H1 (cell line): ENCODE data around the gene PDE1A. TPM values are rescaled to one million over a fixed set of nuclear protein-coding genes. Genes with fewer than 3 reads are reported as not detected.

Source experiments
- CTCF ChIA-PET: fragments of 300-600 bp; sonication (Branson Sonifier 250); formaldehyde crosslinking; loops from one replicate; lab custom pipeline; 2021; ENCODE audit not compliant: partially characterized antibody; lab: Charles Lee
- POLR2A ChIA-PET: fragments of 300-600 bp; sonication (Branson Sonifier 250); formaldehyde crosslinking; loops from one replicate; lab custom pipeline; 2021; ENCODE audit warnings: inconsistent platforms; ENCODE audit not compliant: partially characterized antibody; lab: Charles Lee
- DNase-seq, 2 experiments: peaks; one replicate each; pipeline versions ENCODE4 v3.0.0 to v3.0.0-alpha.2; 2010 to 2022; ENCODE audit warnings: low spot score in 2 of 2, low read depth in 1 of 2, mixed read lengths in 1 of 2
- FAIRE-seq: peaks from 2 replicates; lab custom pipeline; 2011; peaks lifted over from hg19 to GRCh38; lab: Jason Lieb, UNC
- H2AFZ ChIP-seq: 2 replicates; pipeline ENCODE4 v1.8.1; 2012; ENCODE audit warnings: low read length, inconsistent platforms
- H2AK5ac ChIP-seq: 2 replicates; pipeline ENCODE4 v1.6.1; 2013; ENCODE audit warnings: low read depth, low read length
- H2BK120ac ChIP-seq: replicated peaks from 2 replicates; pipeline ENCODE3; 2013; ENCODE audit warnings: low read depth, low read length, inconsistent platforms
- H2BK12ac ChIP-seq: 2 replicates; pipeline ENCODE4 v1.6.1; 2013; ENCODE audit warnings: low read depth, low read length
- H2BK15ac ChIP-seq: 2 replicates; pipeline ENCODE4 v1.6.1; 2013; ENCODE audit warnings: low read length
- H2BK20ac ChIP-seq: 2 replicates; pipeline ENCODE4 v1.6.1; 2013; ENCODE audit warnings: low read length
- H2BK5ac ChIP-seq: 2 replicates; pipeline ENCODE4 v1.6.1; 2013; ENCODE audit warnings: low read depth, low read length
- H3K14ac ChIP-seq: 2 replicates; pipeline ENCODE4 v1.6.1; 2013; ENCODE audit warnings: inconsistent platforms; ENCODE audit not compliant: insufficient read length
- H3K18ac ChIP-seq: 2 replicates; pipeline ENCODE4 v1.6.1; 2013; ENCODE audit warnings: low read length; ENCODE audit errors: extremely low read depth
- H3K23ac ChIP-seq: 2 replicates; pipeline ENCODE4 v1.6.1; 2013; ENCODE audit warnings: inconsistent platforms; ENCODE audit not compliant: insufficient read length
- H3K23me2 ChIP-seq: 2 replicates; pipeline ENCODE4 v1.6.1; 2013; ENCODE audit warnings: low read depth, low read length
- H3K27ac ChIP-seq: 2 replicates; pipeline ENCODE4 v1.6.1; 2011; ENCODE audit warnings: low read depth, low read length, inconsistent platforms
- H3K27me3 ChIP-seq, 4 experiments: replicated peaks in 1 of 4; 1 replicate in 1 of 4; 2 replicates in 3 of 4; pipeline versions ENCODE4 v1.6.1 to v1.8.1; 2011 to 2013; ENCODE audit warnings: low read length in 3 of 4, mild to moderate bottlenecking in 3 of 4, inconsistent platforms in 2 of 4, mixed read lengths in 2 of 4, moderate library complexity in 1 of 4; ENCODE audit not compliant: control insufficient read depth in 3 of 4, insufficient read depth in 3 of 4; ENCODE audit errors: extremely low read depth in 1 of 4
- H3K36me3 ChIP-seq, 4 experiments: 2 replicates each; pipeline versions ENCODE4 v1.6.1 to v1.8.1; 2011 to 2013; ENCODE audit warnings: mild to moderate bottlenecking in 4 of 4, low read length in 3 of 4, moderate library complexity in 2 of 4, control low read depth in 1 of 4, inconsistent platforms in 1 of 4; ENCODE audit not compliant: insufficient read depth in 4 of 4, control insufficient read depth in 2 of 4
- H3K4ac ChIP-seq: replicated peaks from 2 replicates; pipeline ENCODE3; 2013; ENCODE audit warnings: low read length, low read depth, mixed read lengths, inconsistent platforms; ENCODE audit not compliant: insufficient read length
- H3K4me1 ChIP-seq, 4 experiments: replicated peaks in 1 of 4; 1 replicate in 1 of 4; 2 replicates in 3 of 4; pipeline versions ENCODE4 v1.6.1 to v1.8.1; 2011 to 2013; ENCODE audit warnings: low read length in 3 of 4, inconsistent platforms in 2 of 4, mixed read lengths in 1 of 4; ENCODE audit not compliant: insufficient read depth in 4 of 4, control insufficient read depth in 3 of 4
- H3K4me2 ChIP-seq, 2 experiments: 2 replicates each; pipeline versions ENCODE4 v1.6.1 to v1.8.1; 2011 to 2013; ENCODE audit warnings: low read depth in 2 of 2, low read length in 2 of 2, control low read depth in 1 of 2, inconsistent platforms in 1 of 2, mild to moderate bottlenecking in 1 of 2; ENCODE audit not compliant: insufficient read depth in 1 of 2
- H3K4me3 ChIP-seq, 4 experiments: fragments of 200-600, 300-600 bp in 1 of 4; sonication (generic), shearing (Covaris generic), sonication (Bioruptor Twin) in 1 of 4; 2 replicates each; pipeline versions ENCODE4 v1.5.1 to v1.8.1; 2011 to 2016; ENCODE audit warnings: low read length in 4 of 4, low read depth in 3 of 4, control low read depth in 2 of 4, inconsistent platforms in 2 of 4, mild to moderate bottlenecking in 2 of 4, mixed read lengths in 1 of 4, moderate library complexity in 1 of 4; ENCODE audit not compliant: insufficient read depth in 2 of 4; ENCODE audit errors: extremely low read depth in 1 of 4
- H3K56ac ChIP-seq: replicated peaks from 2 replicates; pipeline ENCODE3; 2013; ENCODE audit warnings: low read depth, mild to moderate bottlenecking, mixed read lengths, low read length, inconsistent platforms; ENCODE audit not compliant: insufficient read length
- H3K79me1 ChIP-seq: 2 replicates; pipeline ENCODE4 v1.6.1; 2013; ENCODE audit warnings: low read depth, low read length, control low read depth
- H3K79me2 ChIP-seq, 2 experiments: 2 replicates each; pipeline versions ENCODE4 v1.6.1 to v1.8.1; 2012 to 2013; ENCODE audit warnings: low read length in 2 of 2, mild to moderate bottlenecking in 2 of 2, inconsistent platforms in 1 of 2; ENCODE audit not compliant: insufficient read depth in 2 of 2, control insufficient read depth in 1 of 2
- H3K9ac ChIP-seq, 4 experiments: replicated peaks in 1 of 4; 1 replicate in 1 of 4; 2 replicates in 3 of 4; pipeline versions ENCODE4 v1.6.1 to v1.8.1; 2011 to 2013; ENCODE audit warnings: low read depth in 3 of 4, low read length in 3 of 4, control low read depth in 2 of 4, mild to moderate bottlenecking in 2 of 4, moderate library complexity in 2 of 4, inconsistent platforms in 1 of 4; ENCODE audit errors: extremely low read depth in 1 of 4
- H3K9me3 ChIP-seq, 2 experiments: 2 replicates each; pipeline versions ENCODE4 v1.6.1 to v1.8.1; 2012 to 2013; ENCODE audit warnings: mild to moderate bottlenecking in 2 of 2, moderate library complexity in 2 of 2, control low read depth in 1 of 2, inconsistent platforms in 1 of 2, low read depth in 1 of 2, low read length in 1 of 2, mixed read lengths in 1 of 2; ENCODE audit not compliant: insufficient read depth in 2 of 2
- H4K20me1 ChIP-seq, 2 experiments: replicated peaks in 1 of 2; 2 replicates each; pipeline versions ENCODE3 to v1.8.1; 2011 to 2013; ENCODE audit warnings: inconsistent platforms in 2 of 2, low read length in 2 of 2, mild to moderate bottlenecking in 1 of 2; ENCODE audit not compliant: insufficient read depth in 2 of 2, control insufficient read depth in 1 of 2
- H4K5ac ChIP-seq: 2 replicates; pipeline ENCODE4 v1.6.1; 2013; ENCODE audit warnings: low read length, low read depth, mixed read lengths, inconsistent platforms; ENCODE audit not compliant: insufficient read length
- H4K8ac ChIP-seq: 2 replicates; pipeline ENCODE4 v1.8.0; 2013; ENCODE audit warnings: mild to moderate bottlenecking, moderate library complexity, low read length, inconsistent platforms; ENCODE audit not compliant: insufficient read depth; ENCODE audit errors: extremely low read depth
- H4K91ac ChIP-seq: replicated peaks from 2 replicates; pipeline ENCODE3; 2013; ENCODE audit warnings: low read length, mixed read lengths, inconsistent platforms; ENCODE audit not compliant: insufficient read length
- BCL11A ChIP-seq, 2 experiments: IDR thresholded peaks; one replicate each; pipeline ENCODE4 v1.6.1; 2011; ENCODE audit warnings: low read depth in 2 of 2, low read length in 2 of 2, mild to moderate bottlenecking in 2 of 2
- CEBPB ChIP-seq: IDR thresholded peaks from 2 replicates; pipeline ENCODE4 v1.6.1; 2012; ENCODE audit warnings: low read depth, low read length
- EZH2 ChIP-seq: fragments of 200-600 bp; sonication (generic); IDR thresholded peaks from 2 replicates; pipeline ENCODE4 v1.7.1; 2012; ENCODE audit warnings: low read depth, mild to moderate bottlenecking, moderate library complexity, low read length, inconsistent platforms; ENCODE audit not compliant: severe bottlenecking
- GTF2F1 ChIP-seq: IDR thresholded peaks from 2 replicates; pipeline ENCODE4 v1.6.1; 2012; ENCODE audit warnings: low read depth, low read length, improper control_type of control experiment, borderline replicate concordance
- KDM4A ChIP-seq: IDR thresholded peaks from one replicate; pipeline ENCODE4 v1.7.1; 2012; ENCODE audit warnings: low read depth, mild to moderate bottlenecking, moderate library complexity, low read length, inconsistent platforms; ENCODE audit not compliant: severe bottlenecking
- KDM5A ChIP-seq: fragments of 200-600 bp; IDR thresholded peaks from 2 replicates; pipeline ENCODE4 v1.7.1; 2012; ENCODE audit warnings: mild to moderate bottlenecking, low read length, inconsistent platforms, mixed read lengths
- NRF1 ChIP-seq: IDR thresholded peaks from 2 replicates; pipeline ENCODE4 v1.6.1; 2011; ENCODE audit warnings: mild to moderate bottlenecking, low read depth, low read length, improper control_type of control experiment
- PHF8 ChIP-seq: fragments of 200-600 bp; sonication (generic); conservative IDR thresholded peaks from 2 replicates; pipeline ENCODE4 v1.7.1; 2012; ENCODE audit warnings: low read depth, mild to moderate bottlenecking, inconsistent platforms, low read length, moderate library complexity
- POLR2AphosphoS5 ChIP-seq: IDR thresholded peaks from 2 replicates; pipeline ENCODE4 v1.6.1; 2011; ENCODE audit warnings: low read depth, low read length
- RAD21 ChIP-seq, 2 experiments: IDR thresholded peaks in 1 of 2; conservative IDR thresholded peaks in 1 of 2; 2 replicates each; pipeline ENCODE4 v1.6.1; 2011; ENCODE audit warnings: low read depth in 2 of 2, low read length in 2 of 2, improper control_type of control experiment in 1 of 2, inconsistent platforms in 1 of 2, mild to moderate bottlenecking in 1 of 2, moderate library complexity in 1 of 2
- RBBP5 ChIP-seq: IDR thresholded peaks from 2 replicates; pipeline ENCODE4 v1.7.1; 2012; ENCODE audit warnings: low read depth, mild to moderate bottlenecking, inconsistent platforms, low read length, moderate library complexity, borderline replicate concordance
- SP1 ChIP-seq: IDR thresholded peaks from 2 replicates; pipeline ENCODE4 v1.6.1; 2011; ENCODE audit warnings: low read depth, low read length
- ZNF274 ChIP-seq: IDR thresholded peaks from 2 replicates; pipeline ENCODE4 v1.7.0; 2012; ENCODE audit warnings: low read length, borderline replicate concordance; ENCODE audit errors: extremely low read depth
- WGBS, 2 experiments: shearing (Covaris generic) in 1 of 2; methylation state at CpG; one replicate each; pipeline versions ENCODE4 v1.1.6 to v1.1.7; 2013 to 2015; ENCODE audit warnings: low lambda C conversion rate in 2 of 2, mixed read lengths in 2 of 2, inconsistent platforms in 1 of 2, low coverage in 1 of 2, missing lambda C conversion rate in 1 of 2; ENCODE audit not compliant: insufficient replicate concordance in 2 of 2, insufficient coverage in 1 of 2, insufficient read length in 1 of 2; ENCODE audit errors: extremely low coverage in 1 of 2, missing lambda C conversion rate in 1 of 2; 5-methylcytosine and 5-hydroxymethylcytosine counted together
- polyA plus RNA-seq, 7 experiments: library from polyadenylated mRNA; depleted of rRNA in 3 of 7; stranded (reverse) in 5 of 7; unstranded in 2 of 7; fragments of >200 nt in 5 of 7; fragments of 200-250 nt in 2 of 7; gene quantifications; 1 replicate in 5 of 7; 2 replicates in 1 of 7; 4 replicates in 1 of 7; pipeline versions ENCODE4 v1.2.1 to v1.2.3, GENCODE V29; 2011 to 2013; ENCODE audit warnings: missing spikeins in 2 of 7, mixed read lengths in 2 of 7
- total RNA-seq: library from RNA; stranded (reverse); fragmentation: NEBNext Ultra II Directional; extraction: Animal tissue kit (Norgen Biotek cat#: 25700); gene quantifications from 2 replicates; pipeline ENCODE4 v1.2.1, GENCODE V29; 2021
- TF ChIP-seq, protein P1 (sequence below): IDR thresholded peaks from 2 replicates; pipeline ENCODE4 v1.6.1; 2011; ENCODE audit warnings: low read length, improper control_type of control experiment

Gene PDE1A
- total and polyA plus RNA-seq, 2 of the 8 experiments (the other 6 are each of a cell fraction or from before 2014, with no cell fraction given) = 0.34 TPM; not detected in 1

DNA sequence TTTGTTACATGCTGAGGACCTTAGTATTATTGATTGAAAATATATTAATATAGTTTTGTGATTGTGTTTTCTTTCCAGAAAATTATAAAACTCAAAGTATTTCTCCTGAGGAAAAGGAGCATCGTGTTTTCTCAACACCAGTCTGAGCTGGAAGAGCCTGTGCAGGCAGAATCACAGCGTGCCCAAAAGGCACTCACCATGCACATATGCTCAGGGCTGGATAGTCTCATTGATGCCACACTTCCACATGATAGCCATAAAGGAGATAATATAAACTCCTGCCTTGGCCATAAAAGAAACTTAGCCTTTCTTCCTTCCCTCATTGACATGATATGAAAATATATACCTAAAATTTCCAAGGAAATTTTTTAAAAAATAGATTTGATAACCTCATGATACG is 4.0 kb downstream of the PDE1A start:
- no peak for FAIRE-seq
- no peak for TF ChIP-seq RAD21 (IDR thresholded peaks at IDR 0.05 in 1 of 2, conservative IDR thresholded peaks at IDR 0.05 in 1 of 2; ENCODE audit: low read depth in 2 of 2, low read length in 2 of 2)
- TF ChIP-seq RBBP5 = no peak
- no peak for TF ChIP-seq SP1
- TF ChIP-seq EZH2 = no peak
- TF ChIP-seq BCL11A (IDR thresholded peaks at IDR 0.05; ENCODE audit: low read depth in 2 of 2, low read length in 2 of 2) = no peak
- TF ChIP-seq ZNF274 = no peak
- TF ChIP-seq NRF1 = no peak
- TF ChIP-seq GTF2F1 = no peak
- TF ChIP-seq KDM5A = no peak
- TF ChIP-seq PHF8 = no peak
- TF ChIP-seq, protein P1, sequence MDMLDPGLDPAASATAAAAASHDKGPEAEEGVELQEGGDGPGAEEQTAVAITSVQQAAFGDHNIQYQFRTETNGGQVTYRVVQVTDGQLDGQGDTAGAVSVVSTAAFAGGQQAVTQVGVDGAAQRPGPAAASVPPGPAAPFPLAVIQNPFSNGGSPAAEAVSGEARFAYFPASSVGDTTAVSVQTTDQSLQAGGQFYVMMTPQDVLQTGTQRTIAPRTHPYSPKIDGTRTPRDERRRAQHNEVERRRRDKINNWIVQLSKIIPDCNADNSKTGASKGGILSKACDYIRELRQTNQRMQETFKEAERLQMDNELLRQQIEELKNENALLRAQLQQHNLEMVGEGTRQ = no peak
- TF ChIP-seq KDM4A = no peak
- TF ChIP-seq POLR2AphosphoS5 = no peak
- TF ChIP-seq CEBPB = no peak

More for the DNA sequence above, 4.0 kb downstream of the PDE1A start:
- H2BK20ac ChIP-seq = no peak overlapping the region
- no peak overlapping the region for H3K4me3 ChIP-seq
- H3K23me2 ChIP-seq = no peaks in the 10 kb centered on the region
- H3K4me2 ChIP-seq = no peak overlapping the region
- H3K23ac ChIP-seq = no peak overlapping the region
- no peaks in the 10 kb centered on the region for H3K9me3 ChIP-seq
- H3K79me2 ChIP-seq = no peaks in the 10 kb centered on the region
- no peak overlapping the region for H3K9ac ChIP-seq
- H4K91ac ChIP-seq = no peak overlapping the region
- no peak overlapping the region for H3K27ac ChIP-seq
- ChIA-PET CTCF (interaction anchor here (1.0 kb wide), 1 partner anchor 22 kb away, joined by 3 read pairs; no protein-coding TSS in a partner anchor), POLR2A (no interaction called here)
- no peak overlapping the region for H3K4ac ChIP-seq
- no peak overlapping the region for H2BK5ac ChIP-seq
- H4K5ac ChIP-seq = no peak overlapping the region
- no peaks in the 10 kb centered on the region for H3K36me3 ChIP-seq
- WGBS, 2 experiments = 80% methylated on average over 3 of the region's 3 CpGs; no CpG with 5 or more reads in 1 of the 2 experiments
- no peak for DNase-seq
- H2BK12ac ChIP-seq = no peak overlapping the region
- no peak overlapping the region for H3K56ac ChIP-seq
- H2AK5ac ChIP-seq = no peak overlapping the region
- H2BK120ac ChIP-seq = no peak overlapping the region
- H2BK15ac ChIP-seq = no peak overlapping the region
- no peaks in the 10 kb centered on the region for H3K4me1 ChIP-seq
- H3K79me1 ChIP-seq = no peaks in the 10 kb centered on the region
- H4K8ac ChIP-seq = no peak overlapping the region
- H2AFZ ChIP-seq = no peak overlapping the region
- H4K20me1 ChIP-seq = no peaks in the 10 kb centered on the region
- no peaks in the 10 kb centered on the region for H3K27me3 ChIP-seq
- H3K18ac ChIP-seq = no peak overlapping the region
- H3K14ac ChIP-seq = no peak overlapping the region
